ENCODE results near the gene HEG1. TPM values are rescaled to one million over a fixed set of nuclear protein-coding genes. Genes with fewer than 3 reads are reported as not detected.
"Not testable (repeated sequence)": the region's sequence is repeated elsewhere in the genome, so short reads cannot be mapped to it uniquely, and the experiment has no call there.

The HEG1 gene, protein sequence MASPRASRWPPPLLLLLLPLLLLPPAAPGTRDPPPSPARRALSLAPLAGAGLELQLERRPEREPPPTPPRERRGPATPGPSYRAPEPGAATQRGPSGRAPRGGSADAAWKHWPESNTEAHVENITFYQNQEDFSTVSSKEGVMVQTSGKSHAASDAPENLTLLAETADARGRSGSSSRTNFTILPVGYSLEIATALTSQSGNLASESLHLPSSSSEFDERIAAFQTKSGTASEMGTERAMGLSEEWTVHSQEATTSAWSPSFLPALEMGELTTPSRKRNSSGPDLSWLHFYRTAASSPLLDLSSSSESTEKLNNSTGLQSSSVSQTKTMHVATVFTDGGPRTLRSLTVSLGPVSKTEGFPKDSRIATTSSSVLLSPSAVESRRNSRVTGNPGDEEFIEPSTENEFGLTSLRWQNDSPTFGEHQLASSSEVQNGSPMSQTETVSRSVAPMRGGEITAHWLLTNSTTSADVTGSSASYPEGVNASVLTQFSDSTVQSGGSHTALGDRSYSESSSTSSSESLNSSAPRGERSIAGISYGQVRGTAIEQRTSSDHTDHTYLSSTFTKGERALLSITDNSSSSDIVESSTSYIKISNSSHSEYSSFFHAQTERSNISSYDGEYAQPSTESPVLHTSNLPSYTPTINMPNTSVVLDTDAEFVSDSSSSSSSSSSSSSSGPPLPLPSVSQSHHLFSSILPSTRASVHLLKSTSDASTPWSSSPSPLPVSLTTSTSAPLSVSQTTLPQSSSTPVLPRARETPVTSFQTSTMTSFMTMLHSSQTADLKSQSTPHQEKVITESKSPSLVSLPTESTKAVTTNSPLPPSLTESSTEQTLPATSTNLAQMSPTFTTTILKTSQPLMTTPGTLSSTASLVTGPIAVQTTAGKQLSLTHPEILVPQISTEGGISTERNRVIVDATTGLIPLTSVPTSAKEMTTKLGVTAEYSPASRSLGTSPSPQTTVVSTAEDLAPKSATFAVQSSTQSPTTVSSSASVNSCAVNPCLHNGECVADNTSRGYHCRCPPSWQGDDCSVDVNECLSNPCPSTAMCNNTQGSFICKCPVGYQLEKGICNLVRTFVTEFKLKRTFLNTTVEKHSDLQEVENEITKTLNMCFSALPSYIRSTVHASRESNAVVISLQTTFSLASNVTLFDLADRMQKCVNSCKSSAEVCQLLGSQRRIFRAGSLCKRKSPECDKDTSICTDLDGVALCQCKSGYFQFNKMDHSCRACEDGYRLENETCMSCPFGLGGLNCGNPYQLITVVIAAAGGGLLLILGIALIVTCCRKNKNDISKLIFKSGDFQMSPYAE (N-terminal part only)
- total RNA-seq: 10 to 100 TPM; 20.7 to 21.4 TPM

DNA sequence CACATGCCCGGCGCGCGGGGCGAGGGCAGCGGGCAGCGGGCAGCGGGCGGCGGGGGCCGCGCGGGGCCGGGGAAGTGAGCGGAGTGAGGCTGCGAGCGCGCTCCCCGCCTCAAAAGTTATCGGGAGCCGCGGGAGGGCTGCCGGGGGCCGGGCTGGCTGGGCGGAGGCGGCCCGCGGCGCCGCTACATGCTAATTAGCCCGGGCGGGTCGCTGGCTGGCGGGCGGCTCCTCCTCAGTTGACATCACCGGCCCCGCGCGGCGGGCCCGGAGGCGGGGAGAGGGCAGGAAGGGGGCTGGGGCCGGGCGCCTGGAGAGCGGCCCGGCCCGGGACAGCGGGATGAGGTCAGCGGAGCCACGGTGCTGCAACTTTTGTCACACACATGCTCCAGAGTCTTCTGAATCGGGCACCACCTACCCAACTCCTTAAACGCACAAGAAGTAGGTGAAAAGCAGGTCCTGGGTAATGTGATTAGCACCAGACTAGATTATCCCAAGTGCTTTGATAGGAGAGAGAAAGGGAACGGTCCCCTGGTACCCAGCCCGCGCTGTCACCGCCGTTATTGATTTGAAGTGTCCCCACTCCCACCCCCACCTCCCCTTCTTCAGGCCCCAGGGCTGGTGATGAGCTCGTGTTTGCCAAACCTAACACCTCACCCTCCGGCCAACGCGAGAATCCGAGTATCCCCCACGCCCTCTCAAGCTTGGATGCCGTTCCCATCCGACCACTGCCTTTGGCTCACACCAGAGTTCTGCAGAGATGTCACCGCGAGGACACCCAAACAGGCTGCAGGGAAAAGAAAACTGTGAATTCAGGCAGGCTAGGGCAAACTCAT lies at the start of gene HEG1:
Gene HEG1, minus strand, starts transcription at position 85 of the 833 bp plus-strand sequence. CDS start 107 bp downstream, outside the sequence.
- Mint-ChIP-seq H3K4me3 (peak within 1 kb of the TSS; percentile 93), H3K4me1 (peaks cover 46% of the 10 kb centered on the region), H3K36me3 (peaks cover 18% of the 10 kb centered on the region), H3K27ac (peak within 1 kb of the TSS; percentile 91), H3K9me3 (no peaks in the 10 kb centered on the region), H3K27me3 (peaks cover 11% of the 10 kb centered on the region)
- peak; percentile 84 for DNase-seq

DNA sequence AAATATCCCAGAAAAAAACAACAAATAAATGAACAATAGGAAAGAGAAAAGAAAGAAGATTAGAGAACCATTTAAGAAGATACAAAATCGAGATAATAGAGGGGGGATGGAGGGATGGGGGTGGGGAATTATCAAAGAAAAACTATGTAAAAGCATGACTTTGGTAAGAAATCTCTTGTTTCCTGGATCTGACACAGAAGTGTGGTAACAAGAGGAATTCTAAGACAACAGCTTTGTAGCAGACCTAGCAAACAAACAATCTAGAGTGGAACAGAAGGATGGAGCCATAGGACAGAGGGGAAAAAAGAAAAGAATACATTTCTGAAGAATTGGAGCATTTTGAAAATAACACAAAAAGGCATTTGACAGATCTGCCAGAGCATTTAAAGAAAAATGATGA lies 49.3 kb upstream of the HEG1 start:
- Mint-ChIP-seq H3K27me3 (peaks cover 6% of the 10 kb centered on the region), H3K4me1 (peaks cover 11% of the 10 kb centered on the region), H3K9me3 (peaks cover 6% of the 10 kb centered on the region), H3K36me3 (peaks cover 6% of the 10 kb centered on the region), H3K4me3 (no peak overlapping the region), H3K27ac (no peak overlapping the region)
- DNase-seq: no peak

DNA sequence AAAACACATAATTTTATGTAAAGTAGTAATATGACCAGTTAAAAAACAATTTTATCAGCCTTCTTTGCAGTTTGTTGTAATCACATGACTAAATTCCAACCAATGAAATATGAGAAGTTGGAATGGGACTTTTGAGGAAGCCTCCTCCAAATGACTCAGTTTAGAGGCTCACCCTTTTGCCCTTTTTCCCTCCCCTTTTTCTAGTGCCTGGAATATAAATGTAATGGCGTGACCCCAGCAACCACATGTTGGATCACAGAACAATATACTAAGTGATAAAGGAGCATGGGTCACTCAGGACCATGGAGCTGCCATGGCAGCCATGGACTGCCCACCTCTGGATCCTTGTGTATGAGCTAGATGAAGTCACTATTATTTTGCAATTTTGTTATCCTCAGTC lies 48.8 kb upstream of the HEG1 start:
- Mint-ChIP-seq H3K36me3 (peaks cover 6% of the 10 kb centered on the region), H3K4me3 (no peak overlapping the region), H3K27ac (no peak overlapping the region), H3K4me1 (peaks cover 6% of the 10 kb centered on the region), H3K27me3 (peaks cover 10% of the 10 kb centered on the region), H3K9me3 (peaks cover 9% of the 10 kb centered on the region)
- DNase-seq: no peak

DNA sequence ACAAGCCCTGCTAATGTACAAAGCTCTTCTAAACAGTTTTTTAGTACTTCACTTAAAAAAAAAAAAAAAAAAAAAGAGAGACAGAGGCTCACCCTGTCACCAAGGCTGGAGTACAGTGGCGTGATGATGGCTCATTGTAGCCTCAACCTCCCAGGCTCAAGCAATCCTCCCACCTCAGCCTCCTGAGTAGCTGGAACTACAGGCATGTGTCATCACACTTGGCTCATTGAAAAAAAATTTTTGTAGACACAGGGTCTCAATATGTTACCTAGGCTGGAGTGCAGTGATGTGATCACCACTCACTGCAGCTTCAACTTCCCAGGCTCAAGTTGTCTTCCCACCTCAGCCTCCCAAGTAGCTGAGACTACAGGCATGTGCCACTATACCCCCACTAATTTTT lies 47.6 kb upstream of the HEG1 start:
- Mint-ChIP-seq H3K4me3 (no peak overlapping the region), H3K4me1 (no peaks in the 10 kb centered on the region), H3K36me3 (peaks cover 7% of the 10 kb centered on the region), H3K27me3 (peaks cover 10% of the 10 kb centered on the region), H3K9me3 (peaks cover 10% of the 10 kb centered on the region), H3K27ac (no peak overlapping the region)
- DNase-seq: no peak

DNA sequence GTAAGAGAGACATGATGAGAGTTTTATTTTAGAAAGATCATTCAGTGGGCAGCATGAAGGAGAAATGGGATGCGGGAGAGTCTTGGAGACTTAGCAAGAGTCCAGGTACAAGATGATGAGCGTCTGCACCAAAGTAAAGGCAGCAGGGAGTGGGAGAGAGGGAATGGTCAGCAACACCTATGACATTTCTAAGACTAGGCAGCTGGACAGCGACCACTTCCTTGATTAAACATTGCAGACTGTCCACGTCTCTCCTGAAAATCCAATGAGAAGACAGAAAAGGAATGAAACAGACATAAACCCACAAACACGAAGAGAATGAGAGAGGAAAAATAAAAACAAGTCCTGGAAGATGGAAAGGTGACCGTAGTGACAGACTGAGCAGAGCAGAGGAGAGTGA lies 46.7 kb upstream of the HEG1 start:
- Mint-ChIP-seq H3K4me1 (no peaks in the 10 kb centered on the region), H3K4me3 (no peak overlapping the region), H3K27me3 (peaks cover 10% of the 10 kb centered on the region), H3K36me3 (peaks cover 7% of the 10 kb centered on the region), H3K27ac (no peak overlapping the region), H3K9me3 (peaks cover 10% of the 10 kb centered on the region)
- no peak for DNase-seq

DNA sequence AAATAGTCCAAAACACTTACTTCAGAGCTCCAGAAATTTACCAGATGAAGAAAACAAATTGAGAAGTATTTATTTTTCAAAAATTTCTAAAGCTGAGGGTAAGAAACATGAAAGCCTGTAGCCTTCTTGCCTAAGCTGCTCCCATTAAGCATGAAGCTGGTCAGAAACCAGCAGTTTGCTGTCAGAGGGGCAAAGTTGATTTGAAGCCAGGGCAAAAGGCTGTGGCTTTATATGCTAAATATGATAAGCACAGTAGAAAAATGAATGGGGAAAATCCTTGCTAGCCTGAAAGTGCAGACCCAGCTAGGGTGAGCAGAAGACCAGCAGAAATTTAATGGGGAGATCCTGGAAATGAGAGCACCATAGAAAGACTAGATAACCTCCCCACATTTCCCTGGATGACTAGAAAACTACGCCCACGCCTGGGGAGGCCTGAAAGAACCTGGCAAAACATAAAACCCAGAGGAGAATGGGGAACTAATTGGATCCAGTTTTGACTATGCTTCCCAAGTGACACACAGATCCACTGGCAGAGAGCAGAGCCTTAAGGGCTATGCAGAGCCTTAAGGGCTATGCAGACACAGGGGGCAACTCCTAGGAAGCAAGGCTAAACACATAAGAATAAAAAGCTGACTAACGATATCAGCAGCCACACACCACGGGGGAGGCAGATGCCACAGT lies 43.0 kb upstream of the HEG1 start:
- no peak for DNase-seq
- Mint-ChIP-seq H3K9me3 (peaks cover 4% of the 10 kb centered on the region), H3K36me3 (peaks cover 3% of the 10 kb centered on the region), H3K4me1 (no peaks in the 10 kb centered on the region), H3K27ac (no peak overlapping the region), H3K4me3 (no peak overlapping the region), H3K27me3 (peaks cover 4% of the 10 kb centered on the region)

DNA sequence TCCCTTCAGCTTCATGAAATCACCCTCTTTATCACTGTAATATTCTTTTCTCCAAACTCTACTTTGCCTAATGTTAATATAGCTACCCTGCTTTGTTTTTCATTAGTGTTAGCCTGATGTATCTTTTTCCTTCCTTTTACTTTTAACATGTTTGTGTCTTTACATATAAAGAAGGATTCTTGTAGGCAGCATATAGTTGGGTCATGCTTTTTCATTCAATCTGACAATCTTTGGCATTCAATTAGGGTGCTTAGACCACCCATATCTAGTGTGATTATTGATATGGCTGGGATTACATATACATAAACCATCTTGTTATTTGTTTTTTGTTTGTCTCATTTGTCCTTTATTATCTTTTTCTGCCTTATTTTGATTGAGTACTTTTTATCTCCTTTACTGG lies 34.9 kb upstream of the HEG1 start:
- H3K36me3 Mint-ChIP-seq: no peaks in the 10 kb centered on the region
- DNase-seq: no peak
- H3K27ac Mint-ChIP-seq: no peak overlapping the region
- no peak overlapping the region for H3K4me3 Mint-ChIP-seq
- H3K9me3 Mint-ChIP-seq: peaks cover 2% of the 10 kb centered on the region
- H3K4me1 Mint-ChIP-seq: no peaks in the 10 kb centered on the region
- no peaks in the 10 kb centered on the region for H3K27me3 Mint-ChIP-seq

DNA sequence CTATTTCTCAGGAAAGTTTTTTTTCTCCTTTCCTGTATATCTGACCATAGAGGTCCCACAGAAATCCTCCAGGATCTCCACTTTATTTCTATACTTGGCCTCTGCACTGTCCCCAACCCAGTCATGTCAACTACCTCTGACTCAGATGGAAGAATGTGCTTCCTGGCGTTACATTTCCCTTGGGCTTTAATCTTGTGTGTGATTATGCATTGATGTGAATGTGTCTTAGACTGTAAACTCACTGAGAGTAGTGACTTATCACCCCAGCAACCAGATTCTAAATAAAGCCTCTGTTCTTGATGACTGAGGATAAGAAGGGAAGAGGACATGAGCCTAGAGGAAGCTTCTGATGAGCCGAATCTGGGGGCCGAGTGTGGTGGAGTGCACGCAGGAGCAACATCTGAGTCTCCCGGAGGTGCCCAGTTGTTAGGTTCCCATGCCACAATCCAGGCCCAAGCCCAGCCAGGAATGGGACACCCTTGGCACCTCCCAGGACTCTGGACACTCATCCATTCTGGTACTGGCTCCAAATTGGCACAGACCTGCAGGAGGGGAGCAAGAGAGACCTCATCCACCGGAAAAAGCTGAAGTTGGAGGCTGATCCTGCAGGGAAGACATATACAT lies 32.1 kb upstream of the HEG1 start:
- H3K4me3 Mint-ChIP-seq: no peak overlapping the region
- DNase-seq: no peak
- no peak overlapping the region for H3K27ac Mint-ChIP-seq
- peaks cover 2% of the 10 kb centered on the region for H3K9me3 Mint-ChIP-seq
- no peaks in the 10 kb centered on the region for H3K4me1 Mint-ChIP-seq
- no peaks in the 10 kb centered on the region for H3K36me3 Mint-ChIP-seq
- H3K27me3 Mint-ChIP-seq: no peaks in the 10 kb centered on the region

DNA sequence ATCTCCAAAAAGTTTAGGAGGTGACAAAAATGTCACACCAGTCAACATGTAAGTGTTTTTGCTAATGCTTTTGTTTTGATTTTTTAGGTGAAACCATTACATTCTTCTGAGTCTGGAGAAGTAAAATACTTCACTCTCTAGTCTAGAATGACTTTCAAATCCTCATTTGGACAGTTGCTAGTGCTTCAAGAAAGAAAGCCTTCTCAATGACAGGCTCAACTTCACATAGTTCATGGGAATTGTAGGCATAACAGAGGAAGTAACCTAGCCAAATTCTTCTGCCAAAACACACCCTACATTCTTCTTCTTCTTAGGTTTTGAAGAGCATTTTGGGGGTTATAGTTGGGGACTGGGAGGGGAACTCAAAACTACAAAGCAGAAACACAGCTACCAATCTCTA lies 29.4 kb upstream of the HEG1 start:
- Mint-ChIP-seq H3K9me3 (no peaks in the 10 kb centered on the region), H3K27ac (no peak overlapping the region), H3K4me1 (no peaks in the 10 kb centered on the region), H3K27me3 (no peaks in the 10 kb centered on the region), H3K36me3 (no peaks in the 10 kb centered on the region), H3K4me3 (no peak overlapping the region)
- no peak for DNase-seq

DNA sequence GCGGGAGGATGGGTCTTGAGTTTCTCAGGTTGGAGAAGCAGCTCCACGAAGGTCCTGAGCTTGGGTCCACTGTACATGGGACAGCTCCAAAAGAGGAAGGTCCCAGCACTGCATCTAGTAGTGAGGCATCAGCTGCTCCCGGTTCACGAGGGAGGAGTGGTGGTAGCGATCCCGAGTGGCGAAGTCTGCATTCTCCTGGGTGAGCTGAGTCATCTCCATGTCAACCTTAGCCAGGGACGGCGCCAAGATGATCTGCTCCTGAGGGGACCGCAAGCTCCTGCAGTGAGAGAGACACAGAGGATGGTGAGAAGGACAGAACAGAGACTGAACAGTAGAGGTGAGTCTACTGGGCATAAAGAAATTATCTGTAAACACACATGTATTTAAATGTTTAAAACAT lies 28.0 kb upstream of the HEG1 start:
- no peaks in the 10 kb centered on the region for H3K36me3 Mint-ChIP-seq
- H3K27ac Mint-ChIP-seq: no peak overlapping the region
- no peaks in the 10 kb centered on the region for H3K9me3 Mint-ChIP-seq
- no peak for DNase-seq
- H3K4me3 Mint-ChIP-seq: no peak overlapping the region
- no peaks in the 10 kb centered on the region for H3K4me1 Mint-ChIP-seq
- no peaks in the 10 kb centered on the region for H3K27me3 Mint-ChIP-seq

DNA sequence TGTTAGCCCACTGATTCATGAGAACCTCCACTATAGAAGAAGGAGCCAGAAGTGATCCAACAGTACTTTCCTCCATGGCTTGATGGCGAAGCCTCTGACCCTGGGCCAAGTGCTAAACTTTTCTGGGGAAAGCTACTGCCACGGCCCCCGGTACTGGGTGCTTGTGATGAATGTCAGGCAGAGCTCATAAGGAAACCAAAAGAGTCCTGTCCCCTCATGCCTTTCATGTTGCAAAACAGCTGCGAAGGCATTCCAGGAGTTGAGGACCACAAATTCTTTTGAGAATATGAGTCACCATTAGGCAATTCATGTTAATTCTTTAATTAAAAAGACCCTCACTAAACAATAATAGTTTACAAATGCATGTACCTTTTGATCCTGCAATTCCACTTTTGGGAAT lies 26.5 kb upstream of the HEG1 start:
- peak; percentile 3 for DNase-seq
- H3K4me1 Mint-ChIP-seq, H3K27me3 Mint-ChIP-seq, H3K9me3 Mint-ChIP-seq, H3K27ac Mint-ChIP-seq, H3K4me3 Mint-ChIP-seq, H3K36me3 Mint-ChIP-seq: not testable (repeated sequence)

DNA sequence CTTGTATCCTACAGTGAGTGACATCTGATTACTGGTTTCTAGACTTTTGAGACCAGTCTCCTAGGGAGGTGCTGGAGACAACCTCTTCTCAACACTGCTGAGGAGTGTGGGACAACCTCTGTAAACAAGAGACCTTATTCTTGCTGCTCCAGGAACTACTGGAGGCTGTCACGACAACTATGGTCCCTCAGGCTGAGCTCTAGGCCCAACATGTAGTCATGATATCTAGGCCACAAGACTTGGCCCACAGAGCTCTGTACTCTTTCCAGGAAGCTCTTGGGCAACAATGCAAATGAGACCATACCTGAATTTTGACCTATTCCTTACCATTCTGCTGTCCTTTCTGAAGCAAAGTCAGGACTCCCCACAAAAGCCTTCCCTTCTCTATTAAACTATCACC lies 24.3 kb upstream of the HEG1 start:
- H3K4me1 Mint-ChIP-seq: peaks cover 2% of the 10 kb centered on the region
- H3K9me3 Mint-ChIP-seq: no peaks in the 10 kb centered on the region
- H3K27ac Mint-ChIP-seq: no peak overlapping the region

DNA sequence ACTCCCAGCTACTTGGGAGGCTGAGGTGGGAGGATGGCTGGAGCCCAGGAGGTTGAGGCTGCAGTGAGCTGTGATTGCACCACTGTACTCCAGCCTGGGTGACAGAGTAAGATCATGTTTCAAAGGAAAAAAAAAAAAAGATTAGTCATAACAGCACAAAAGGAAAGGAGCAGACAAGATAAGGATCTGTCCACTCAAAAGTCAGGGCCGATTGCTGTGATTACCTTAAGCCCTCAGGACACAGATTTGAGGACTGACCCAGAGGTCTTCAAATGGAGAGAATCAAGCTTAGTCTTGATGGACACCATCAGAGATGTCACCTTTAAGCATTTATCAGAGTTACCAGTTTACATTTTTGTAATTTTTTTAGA lies 23.9 kb upstream of the HEG1 start:
- H3K9me3 Mint-ChIP-seq: no peaks in the 10 kb centered on the region
- no peaks in the 10 kb centered on the region for H3K36me3 Mint-ChIP-seq
- H3K4me1 Mint-ChIP-seq: peaks cover 2% of the 10 kb centered on the region
- DNase-seq: no peak
- no peak overlapping the region for H3K27ac Mint-ChIP-seq
- H3K4me3 Mint-ChIP-seq: no peak overlapping the region
- H3K27me3 Mint-ChIP-seq: no peaks in the 10 kb centered on the region

More for the DNA sequence above, 24.3 kb upstream of the HEG1 start:
- H3K36me3 Mint-ChIP-seq: no peaks in the 10 kb centered on the region
- no peak for DNase-seq
- no peaks in the 10 kb centered on the region for H3K27me3 Mint-ChIP-seq
- no peak overlapping the region for H3K4me3 Mint-ChIP-seq
